Lower leg skin (tissue), 4 donors: ENCODE measurements around the gene ICAM5. TPM values are rescaled to one million over a fixed set of nuclear protein-coding genes. Genes with fewer than 3 reads are reported as not detected.

ENCODE experiments used
- DNase-seq, 2 donors: peaks; one replicate each; pipeline ENCODE4 v3.0.0-alpha.2; 2019; ENCODE audit warnings: low spot score in 2 of 2
- H3K4me3 ChIP-seq: fragments of 200-600 bp; sonication (generic); 2 replicates; pipeline ENCODE4 v1.5.1; 2017; ENCODE audit warnings: mild to moderate bottlenecking, low read depth; ENCODE audit not compliant: poor library complexity, severe bottlenecking
- POLR2A ChIP-seq, 2 donors: fragments of 450-650 bp; IDR thresholded peaks; one replicate each; pipeline ENCODE4 v1.6.1; 2016 to 2017; ENCODE audit warnings: antibody characterized with exemption in 2 of 2, mild to moderate bottlenecking in 1 of 2, moderate library complexity in 1 of 2
- WGBS, 2 donors: methylation state at CpG; one replicate each; pipeline ENCODE4 v1.1.5; 2018; 5-methylcytosine and 5-hydroxymethylcytosine counted together
- intact Hi-C: fragments of 100-400 bp; cut with DNase I; formaldehyde crosslinking; loops from one replicate; pipeline ENCODE4 v1.15.0; 2023; ENCODE audit warnings: low total_unique reads
- total RNA-seq, 4 donors: library from RNA; depleted of rRNA; stranded (reverse); fragments of >200 nt; gene quantifications; one replicate each; pipeline ENCODE4 v1.1.0, GENCODE V29; 2016
- TF ChIP-seq, protein P1 (sequence below), 3 donors: fragments of 450-650 bp; IDR thresholded peaks; one replicate each; pipeline ENCODE4 v1.5.1; 2016; ENCODE audit warnings: antibody characterized with exemption in 3 of 3, mild to moderate bottlenecking in 3 of 3, moderate library complexity in 2 of 3

ICAM5 gene
- total RNA-seq, 4 donors from 2014 or later: 0.13 to 0.20 TPM; not detected in 2

DNA sequence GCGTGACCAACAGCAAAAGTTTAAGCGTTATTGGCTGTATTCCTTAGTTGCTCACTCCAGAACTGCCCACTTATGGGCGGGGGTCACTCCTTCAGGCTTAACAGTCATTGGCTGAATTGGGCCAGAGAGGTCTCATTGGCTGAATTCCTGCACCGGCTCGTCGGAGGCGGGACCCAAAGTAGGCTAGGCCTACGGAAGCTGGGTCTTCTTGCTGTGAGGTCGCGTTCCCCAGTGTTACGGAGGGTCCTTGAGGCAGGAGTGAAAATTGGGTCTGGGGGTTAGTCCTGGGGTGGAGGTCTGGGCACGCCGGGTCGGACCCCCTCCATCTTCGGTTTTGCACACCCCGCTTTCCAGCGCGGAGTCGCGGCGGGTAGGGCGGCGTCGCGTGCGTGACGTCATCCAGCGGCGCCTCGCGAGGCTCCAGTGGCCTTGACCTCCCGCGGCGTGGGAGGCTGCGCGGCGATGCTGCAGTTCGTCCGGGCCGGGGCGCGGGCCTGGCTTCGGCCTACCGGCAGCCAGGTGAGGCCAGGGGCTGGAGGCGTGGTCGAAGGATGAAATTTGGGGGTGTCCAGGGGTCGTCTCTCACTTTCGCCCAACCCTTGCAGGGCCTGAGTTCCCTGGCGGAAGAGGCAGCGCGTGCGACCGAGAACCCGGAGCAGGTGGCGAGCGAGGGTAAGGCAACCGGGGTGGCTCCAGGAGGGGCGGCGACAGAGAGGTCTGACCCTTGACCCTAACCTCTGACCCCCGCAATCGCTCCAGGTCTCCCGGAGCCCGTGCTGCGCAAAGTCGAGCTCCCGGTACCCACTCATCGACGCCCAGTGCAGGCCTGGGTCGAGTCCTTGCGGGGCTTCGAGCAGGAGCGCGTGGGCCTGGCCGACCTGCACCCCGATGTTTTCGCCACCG, 37.7 kb upstream of the ICAM5 start, which contains the start of gene MRPL4:
TSS of gene MRPL4 (plus strand) at position 423 of the 903 bp plus-strand sequence. CDS start at position 463, 40 bp downstream.
- intact Hi-C loops: loop anchor here (10.0 kb wide), 1 partner anchor 317 kb away; the partner anchor contains the start of gene OLFM2
- peak; percentile 98 to 99 for DNase-seq
- no peak for TF ChIP-seq POLR2A (IDR thresholded peaks at IDR 0.05)
- TF ChIP-seq, protein P1, sequence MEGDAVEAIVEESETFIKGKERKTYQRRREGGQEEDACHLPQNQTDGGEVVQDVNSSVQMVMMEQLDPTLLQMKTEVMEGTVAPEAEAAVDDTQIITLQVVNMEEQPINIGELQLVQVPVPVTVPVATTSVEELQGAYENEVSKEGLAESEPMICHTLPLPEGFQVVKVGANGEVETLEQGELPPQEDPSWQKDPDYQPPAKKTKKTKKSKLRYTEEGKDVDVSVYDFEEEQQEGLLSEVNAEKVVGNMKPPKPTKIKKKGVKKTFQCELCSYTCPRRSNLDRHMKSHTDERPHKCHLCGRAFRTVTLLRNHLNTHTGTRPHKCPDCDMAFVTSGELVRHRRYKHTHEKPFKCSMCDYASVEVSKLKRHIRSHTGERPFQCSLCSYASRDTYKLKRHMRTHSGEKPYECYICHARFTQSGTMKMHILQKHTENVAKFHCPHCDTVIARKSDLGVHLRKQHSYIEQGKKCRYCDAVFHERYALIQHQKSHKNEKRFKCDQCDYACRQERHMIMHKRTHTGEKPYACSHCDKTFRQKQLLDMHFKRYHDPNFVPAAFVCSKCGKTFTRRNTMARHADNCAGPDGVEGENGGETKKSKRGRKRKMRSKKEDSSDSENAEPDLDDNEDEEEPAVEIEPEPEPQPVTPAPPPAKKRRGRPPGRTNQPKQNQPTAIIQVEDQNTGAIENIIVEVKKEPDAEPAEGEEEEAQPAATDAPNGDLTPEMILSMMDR (IDR thresholded peaks at IDR 0.05): no peak
- 0% methylated on average over 34 to 74 of the region's 77 CpGs for WGBS, 2 donors
- peak within 1 kb of the TSS; percentile 59 for H3K4me3 ChIP-seq

- 20 to 27% methylated on average over 8 of the region's 8 CpGs for WGBS, 2 donors
- DNase-seq: no peak
- TF ChIP-seq, protein P1 (IDR thresholded peaks at IDR 0.05): no peak
- TF ChIP-seq POLR2A (IDR thresholded peaks at IDR 0.05): no peak
- H3K4me3 ChIP-seq: peak overlapping the region; percentile 59
- intact Hi-C loops: loop anchor here (10.0 kb wide), 1 partner anchor 318 kb away; the partner anchor contains the start of gene OLFM2
Observed at GRCh38 chr19:10252707-10253106, 37.0 kb upstream of the ICAM5 start.

- intact Hi-C loops: loop anchor here (10.0 kb wide), 1 partner anchor 319 kb away; the partner anchor contains the start of gene OLFM2
Observed at GRCh38 chr19:10254244-10254643, 35.5 kb upstream of the ICAM5 start.

GRCh38 chr19:10255358-10255757, 34.4 kb upstream of the ICAM5 start:
- intact Hi-C loops: loop anchor here (10.0 kb wide), 1 partner anchor 321 kb away; the partner anchor contains the start of gene OLFM2
- DNase-seq: no peak
- no peak overlapping the region for H3K4me3 ChIP-seq
- 96 to 97% methylated on average over 2 of the region's 2 CpGs for WGBS, 2 donors
- no peak for TF ChIP-seq POLR2A (IDR thresholded peaks at IDR 0.05)
- TF ChIP-seq, protein P1 (IDR thresholded peaks at IDR 0.05): no peak

More at GRCh38 chr19:10254244-10254643, 35.5 kb upstream of the ICAM5 start:
- no peak for DNase-seq
- 90 to 91% methylated on average over 3 of the region's 3 CpGs for WGBS, 2 donors
- TF ChIP-seq, protein P1 (IDR thresholded peaks at IDR 0.05): no peak
- TF ChIP-seq POLR2A (IDR thresholded peaks at IDR 0.05): no peak
- no peak overlapping the region for H3K4me3 ChIP-seq

- WGBS, 2 donors: 81 to 87% methylated on average over 18 of the region's 18 CpGs
- no peak for DNase-seq
- intact Hi-C loops: loop anchor here (10.0 kb wide), 1 partner anchor 322 kb away; the partner anchor contains the start of gene OLFM2
Observed at GRCh38 chr19:10256551-10256950, 33.2 kb upstream of the ICAM5 start.

More at GRCh38 chr19:10256551-10256950, 33.2 kb upstream of the ICAM5 start:
- H3K4me3 ChIP-seq: no peak overlapping the region
- TF ChIP-seq POLR2A (IDR thresholded peaks at IDR 0.05): no peak
- TF ChIP-seq, protein P1 (IDR thresholded peaks at IDR 0.05): no peak
